MM.1S (cell line): ENCODE results near the gene RASSF4.

Experiments
- DNase-seq: peaks from one replicate; pipeline ENCODE4 v3.0.0-alpha.2; 2015
- H2AFZ ChIP-seq: fragments of 300-600 bp; sonication (generic); 2 replicates; pipeline ENCODE4 v1.6.0; 2016; ENCODE audit warnings: antibody characterized with exemption, low read length
- H3F3A ChIP-seq: fragments of 300-600 bp; sonication (generic); 2 replicates; pipeline ENCODE4 v1.6.1; 2016; ENCODE audit warnings: mild to moderate bottlenecking, antibody characterized with exemption, low read length, moderate library complexity, mixed read lengths; ENCODE audit not compliant: insufficient read depth
- H3K27ac ChIP-seq: fragments of 300-600 bp; sonication (generic); 2 replicates; pipeline ENCODE4 v1.5.1; 2016; ENCODE audit warnings: mild to moderate bottlenecking, low read length
- H3K27me3 ChIP-seq: fragments of 300-600 bp; sonication (generic); replicated peaks from 2 replicates; pipeline ENCODE4 v1.6.0; 2016; ENCODE audit warnings: low read length; ENCODE audit not compliant: insufficient read depth
- H3K36me3 ChIP-seq: fragments of 300-600 bp; sonication (generic); replicated peaks from 2 replicates; pipeline ENCODE4 v1.6.1; 2016; ENCODE audit warnings: mild to moderate bottlenecking, low read length, mixed read lengths; ENCODE audit not compliant: insufficient read depth
- H3K4me1 ChIP-seq: fragments of 300-600 bp; sonication (generic); 2 replicates; pipeline ENCODE4 v1.6.1; 2016; ENCODE audit warnings: low read length, mixed read lengths
- H3K4me2 ChIP-seq: fragments of 300-600 bp; sonication (generic); 2 replicates; pipeline ENCODE4 v1.6.0; 2016; ENCODE audit warnings: low read depth, low read length
- H3K4me3 ChIP-seq: fragments of 300-600 bp; sonication (generic); 2 replicates; pipeline ENCODE4 v1.5.1; 2016; ENCODE audit warnings: low read length, mixed read lengths
- H3K79me2 ChIP-seq: fragments of 300-600 bp; sonication (generic); 2 replicates; pipeline ENCODE4 v1.6.1; 2016; ENCODE audit warnings: mixed run types, low read length, mixed read lengths
- H3K9ac ChIP-seq: fragments of 300-600 bp; sonication (generic); 2 replicates; pipeline ENCODE4 v1.6.1; 2016; ENCODE audit warnings: low read length, mixed read lengths
- H3K9me2 ChIP-seq: fragments of 300-600 bp; sonication (generic); replicated peaks from 2 replicates; pipeline ENCODE4 v1.6.1; 2016; ENCODE audit warnings: mild to moderate bottlenecking, low read length, mixed read lengths; ENCODE audit not compliant: insufficient read depth
- H3K9me3 ChIP-seq: fragments of 300-600 bp; sonication (generic); replicated peaks from 2 replicates; pipeline ENCODE4 v1.6.1; 2016; ENCODE audit warnings: mild to moderate bottlenecking, low read length, mixed read lengths; ENCODE audit not compliant: insufficient read depth
- H4K20me1 ChIP-seq: fragments of 300-600 bp; sonication (generic); 2 replicates; pipeline ENCODE4 v1.6.1; 2016; ENCODE audit warnings: mild to moderate bottlenecking, low read length, moderate library complexity, mixed read lengths; ENCODE audit not compliant: insufficient read depth
- CTCF ChIP-seq: fragments of 300-600 bp; sonication (generic); IDR thresholded peaks from 2 replicates; pipeline ENCODE4 v1.5.1; 2016; ENCODE audit warnings: antibody characterized with exemption, low read length, mixed read lengths
- EZH2 ChIP-seq: fragments of 300-600 bp; sonication (generic); optimal IDR thresholded peaks from 2 replicates; pipeline ENCODE3; 2017; ENCODE audit warnings: low read depth, mild to moderate bottlenecking, antibody characterized with exemption, low read length, mixed read lengths
- EZH2phosphoT487 ChIP-seq: fragments of 300-600 bp; sonication (generic); IDR thresholded peaks from 2 replicates; pipeline ENCODE4 v1.6.1; 2018; ENCODE audit warnings: antibody characterized with exemption, low read length

RASSF4 gene

DNA sequence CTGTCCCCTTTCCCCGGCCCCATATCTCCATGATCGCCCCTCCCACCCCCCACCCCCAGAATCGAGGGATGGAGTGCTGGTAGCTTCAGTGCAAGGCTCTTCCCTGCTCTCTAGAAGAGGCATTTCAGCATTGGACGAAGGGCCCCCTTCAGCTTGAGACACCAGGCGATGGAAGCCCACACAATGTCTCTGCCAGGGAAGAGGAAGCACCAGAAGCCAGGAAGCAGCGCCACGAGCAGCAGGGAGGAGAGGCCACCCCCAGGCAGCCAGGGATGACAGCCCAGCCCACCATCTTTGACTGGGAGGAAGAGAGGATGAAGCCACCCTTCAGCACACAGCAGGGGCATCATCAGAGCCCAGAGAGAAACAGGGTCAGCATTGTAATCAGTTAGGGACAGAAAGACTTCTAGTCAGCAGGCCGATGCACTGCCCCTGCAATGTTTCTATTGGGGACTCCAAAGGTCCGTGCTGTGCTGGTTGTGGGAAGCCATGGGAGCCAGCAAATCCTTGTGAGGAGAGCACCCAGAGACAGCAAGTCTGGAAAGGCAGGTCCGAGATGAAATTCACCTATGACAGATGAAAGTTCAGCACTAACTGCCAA is 32.8 kb upstream of the RASSF4 start:
- no peak for DNase-seq
- no peak overlapping the region for H3K4me3 ChIP-seq
- TF ChIP-seq CTCF (no peak), EZH2phosphoT487 (no peak), EZH2 (no peak)
- no peak overlapping the region for H3K4me2 ChIP-seq
- no peaks in the 10 kb centered on the region for H3K27me3 ChIP-seq
- H3K4me1 ChIP-seq = peaks cover 25% of the 10 kb centered on the region
- no peaks in the 10 kb centered on the region for H3K9me2 ChIP-seq
- no peaks in the 10 kb centered on the region for H3K36me3 ChIP-seq
- no peak overlapping the region for H3K27ac ChIP-seq
- H3K79me2 ChIP-seq = no peaks in the 10 kb centered on the region
- H3K9me3 ChIP-seq = no peaks in the 10 kb centered on the region
- H3F3A ChIP-seq = no peaks in the 10 kb centered on the region
- no peak overlapping the region for H2AFZ ChIP-seq
- no peaks in the 10 kb centered on the region for H4K20me1 ChIP-seq
- H3K9ac ChIP-seq = no peak overlapping the region

DNA sequence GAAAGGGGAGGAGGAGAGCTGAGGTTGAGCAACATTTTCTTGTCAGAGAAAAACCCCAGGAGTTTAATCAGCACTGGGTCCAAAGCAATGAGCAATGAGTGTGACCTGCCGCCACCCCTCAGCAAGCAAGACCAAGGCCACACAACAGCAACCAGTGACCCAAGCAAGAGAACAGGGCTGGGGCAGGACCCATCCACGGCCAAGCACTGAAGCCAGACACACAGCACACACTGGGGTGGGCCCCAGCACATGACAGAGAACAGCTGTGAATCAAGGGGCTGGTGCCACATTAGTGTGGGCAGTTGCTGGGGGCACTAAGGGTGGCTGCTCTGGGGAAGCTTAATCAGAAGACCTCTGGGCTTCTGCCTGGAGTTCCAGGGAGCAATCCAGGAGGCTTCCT is 32.2 kb upstream of the RASSF4 start:
- Histone ChIP-seq H3K4me3 (no peak overlapping the region), H3K27me3 (no peaks in the 10 kb centered on the region)

GRCh38 chr10:44928462-44928861 is 31.1 kb upstream of the RASSF4 start:
- Histone ChIP-seq H3K27me3 (no peaks in the 10 kb centered on the region), H3K36me3 (no peaks in the 10 kb centered on the region), H3K27ac (no peak overlapping the region), H2AFZ (no peak overlapping the region), H3K9me2 (no peaks in the 10 kb centered on the region), H3F3A (no peaks in the 10 kb centered on the region), H3K9me3 (no peaks in the 10 kb centered on the region), H3K9ac (no peak overlapping the region), H3K79me2 (no peaks in the 10 kb centered on the region), H4K20me1 (no peaks in the 10 kb centered on the region), H3K4me2 (no peak overlapping the region), H3K4me1 (peaks cover 32% of the 10 kb centered on the region), H3K4me3 (no peak overlapping the region)
- no peak for DNase-seq
- TF ChIP-seq EZH2phosphoT487 (no peak), EZH2 (no peak), CTCF (no peak)

More for the DNA sequence above, 32.2 kb upstream of the RASSF4 start:
- H2AFZ ChIP-seq = no peak overlapping the region
- no peak overlapping the region for H3K4me2 ChIP-seq
- no peaks in the 10 kb centered on the region for H3K9me2 ChIP-seq
- no peak for TF ChIP-seq EZH2phosphoT487
- no peak for TF ChIP-seq EZH2
- no peak for TF ChIP-seq CTCF
- no peak overlapping the region for H3K27ac ChIP-seq
- peaks cover 25% of the 10 kb centered on the region for H3K4me1 ChIP-seq
- H3K36me3 ChIP-seq = no peaks in the 10 kb centered on the region
- H4K20me1 ChIP-seq = no peaks in the 10 kb centered on the region
- H3K79me2 ChIP-seq = no peaks in the 10 kb centered on the region
- no peak for DNase-seq
- H3K9ac ChIP-seq = no peak overlapping the region
- no peaks in the 10 kb centered on the region for H3K9me3 ChIP-seq
- H3F3A ChIP-seq = no peaks in the 10 kb centered on the region
